Muscle of leg (tissue), 11 donors: ENCODE data around the gene ACLY. TPM values are rescaled to one million over a fixed set of nuclear protein-coding genes. Genes with fewer than 3 reads are reported as not detected.

ENCODE experiments used
- DNase-seq: peaks from one replicate; pipeline ENCODE4 v3.0.0; 2013
- H3K27ac ChIP-seq: one replicate; pipeline ENCODE4 v1.5.1; 2013; ENCODE audit warnings: mild to moderate bottlenecking, low read length, control low read depth
- H3K27me3 ChIP-seq: one replicate; pipeline ENCODE4 v1.6.1; 2013; ENCODE audit warnings: low read length; ENCODE audit not compliant: control insufficient read depth, insufficient read depth
- H3K36me3 ChIP-seq: one replicate; pipeline ENCODE4 v1.6.1; 2013; ENCODE audit warnings: low read length; ENCODE audit not compliant: control insufficient read depth, insufficient read depth
- H3K4me1 ChIP-seq: one replicate; pipeline ENCODE4 v1.6.1; 2013; ENCODE audit warnings: low read length; ENCODE audit not compliant: control insufficient read depth, insufficient read depth
- H3K4me3 ChIP-seq: one replicate; pipeline ENCODE4 v1.5.1; 2013; ENCODE audit warnings: low read length, control low read depth
- H3K9me3 ChIP-seq: replicated peaks from 2 replicates; pipeline ENCODE4 v1.6.1; 2013; ENCODE audit warnings: low read depth, low read length; ENCODE audit not compliant: control insufficient read depth
- WGBS: methylation state at CpG from one replicate; pipeline ENCODE4 v1.1.5; 2013; ENCODE audit warnings: missing lambda C conversion rate; ENCODE audit not compliant: insufficient coverage; 5-methylcytosine and 5-hydroxymethylcytosine counted together
- polyA plus RNA-seq, 8 donors: library from polyadenylated mRNA; unstranded; fragments of 120-200 nt; gene quantifications; one replicate each; pipeline versions ENCODE4 v1.2.1 to v1.2.3, GENCODE V29; 2013; ENCODE audit warnings: inconsistent platforms in 1 of 8, low replicate concordance in 1 of 8; ENCODE audit not compliant: insufficient read length in 8 of 8, insufficient read depth in 1 of 8
- total RNA-seq: library from RNA; stranded (reverse); fragments of 120-200 nt; gene quantifications from one replicate; pipeline ENCODE4 v1.2.4, GENCODE V29; 2013

ACLY gene
- total and polyA plus RNA-seq, 9 donors: 39.6 to 81.6 (median 59.3) TPM

GRCh38 chr17:41901646-41902045 is 17.1 kb downstream of the ACLY start:
- Histone ChIP-seq H3K27ac (no peak overlapping the region), H3K36me3 (peaks cover 82% of the 10 kb centered on the region), H3K4me3 (no peak overlapping the region), H3K9me3 (no peaks in the 10 kb centered on the region), H3K27me3 (no peaks in the 10 kb centered on the region), H3K4me1 (no peaks in the 10 kb centered on the region)
- DNase-seq: no peak
- 94% methylated on average over 5 of the region's 11 CpGs for WGBS

DNA sequence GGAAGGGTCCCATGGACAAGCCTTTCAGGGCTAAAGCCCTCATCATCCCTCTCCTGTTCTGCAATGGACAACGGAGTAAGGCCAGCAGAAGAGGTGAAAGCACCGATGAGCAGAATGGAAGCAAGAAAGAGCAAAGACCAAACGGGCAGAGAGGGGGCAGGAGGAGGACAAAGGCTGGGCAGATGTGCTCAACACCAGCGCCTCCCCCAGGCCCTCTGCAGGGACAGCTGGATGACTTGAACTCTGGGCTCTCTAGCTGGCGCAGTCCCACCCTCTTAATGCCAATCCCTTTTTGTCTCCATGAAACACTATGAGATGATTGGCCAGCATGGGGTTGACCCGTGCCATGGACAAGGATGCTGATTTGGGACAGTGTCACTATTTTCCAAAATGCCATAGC is 22.0 kb downstream of the ACLY start:
- Histone ChIP-seq H3K9me3 (no peaks in the 10 kb centered on the region), H3K36me3 (peaks cover 84% of the 10 kb centered on the region), H3K27me3 (no peaks in the 10 kb centered on the region), H3K27ac (no peak overlapping the region), H3K4me1 (peaks cover 18% of the 10 kb centered on the region), H3K4me3 (no peak overlapping the region)
- WGBS: 76% methylated on average over 4 of the region's 6 CpGs
- no peak for DNase-seq

GRCh38 chr17:41895617-41896016 is 23.1 kb downstream of the ACLY start:
- 15% methylated on average over 4 of the region's 5 CpGs for WGBS

DNA sequence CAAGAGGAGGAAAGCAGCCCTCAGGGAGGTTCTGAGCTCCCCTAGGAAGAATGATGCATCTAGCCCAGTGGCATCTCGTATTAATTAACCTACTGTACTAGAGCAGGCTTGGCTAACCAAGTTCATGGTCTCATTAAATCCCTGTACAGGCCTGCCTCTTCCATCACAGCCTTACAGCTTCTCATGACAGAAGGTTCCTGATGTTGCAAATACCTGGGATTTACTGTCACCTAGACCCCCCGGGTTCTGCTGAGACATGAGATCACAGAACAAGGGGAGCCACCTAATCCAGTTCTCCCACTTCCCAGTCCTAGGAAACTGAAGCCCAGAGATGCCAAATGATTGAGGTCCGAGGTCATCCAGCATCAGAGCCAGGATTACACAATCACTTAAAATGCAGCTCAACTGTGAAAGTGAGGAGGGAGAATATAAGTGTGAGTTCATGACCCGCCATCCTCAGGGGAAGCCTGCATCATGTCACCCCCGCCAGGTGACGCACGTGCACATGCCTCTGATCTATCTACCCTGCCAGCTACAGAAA is 23.9 kb downstream of the ACLY start:
- Histone ChIP-seq H3K36me3 (peaks cover 87% of the 10 kb centered on the region), H3K4me3 (no peak overlapping the region), H3K27me3 (no peaks in the 10 kb centered on the region), H3K9me3 (no peaks in the 10 kb centered on the region), H3K4me1 (peaks cover 18% of the 10 kb centered on the region), H3K27ac (peak overlapping the region; percentile 53)
- 20% methylated on average over 2 of the region's 7 CpGs for WGBS
- peak; percentile 32 for DNase-seq

More at GRCh38 chr17:41895617-41896016, 23.1 kb downstream of the ACLY start:
- peak; percentile 87 for DNase-seq
- Histone ChIP-seq H3K27ac (peak overlapping the region; percentile 53), H3K9me3 (no peaks in the 10 kb centered on the region), H3K4me3 (no peak overlapping the region), H3K4me1 (peaks cover 18% of the 10 kb centered on the region), H3K36me3 (peaks cover 84% of the 10 kb centered on the region), H3K27me3 (no peaks in the 10 kb centered on the region)

DNA sequence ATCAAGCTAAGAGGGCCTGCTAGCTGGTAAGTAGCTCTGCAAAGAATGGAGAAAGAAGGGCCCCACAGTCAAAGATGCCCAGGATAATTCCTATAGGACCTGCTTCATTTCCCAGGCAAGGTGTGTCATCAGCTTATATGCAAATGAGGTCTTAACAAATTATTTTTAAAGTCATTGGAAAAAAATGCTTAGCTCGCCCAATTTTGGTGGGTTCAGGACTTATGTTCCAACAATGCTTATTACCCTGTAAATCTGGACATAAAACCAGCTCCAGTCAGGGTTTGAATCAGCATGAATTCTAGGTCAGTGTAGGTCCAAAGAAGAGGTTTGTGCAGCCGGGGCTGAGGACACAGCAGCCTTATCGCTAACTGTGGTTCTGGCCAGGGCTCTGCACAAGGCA is 25.4 kb downstream of the ACLY start:
- WGBS: 94% methylated on average over 2 of the region's 3 CpGs
- Histone ChIP-seq H3K4me1 (peaks cover 18% of the 10 kb centered on the region), H3K27me3 (no peaks in the 10 kb centered on the region), H3K27ac (no peak overlapping the region), H3K4me3 (no peak overlapping the region), H3K36me3 (peaks cover 87% of the 10 kb centered on the region), H3K9me3 (no peaks in the 10 kb centered on the region)
- DNase-seq: no peak

GRCh38 chr17:41892021-41892376 is 26.8 kb downstream of the ACLY start:
- Histone ChIP-seq H3K9me3 (no peaks in the 10 kb centered on the region), H3K27me3 (no peaks in the 10 kb centered on the region), H3K27ac (no peak overlapping the region), H3K4me1 (peaks cover 18% of the 10 kb centered on the region), H3K4me3 (no peak overlapping the region), H3K36me3 (peaks cover 85% of the 10 kb centered on the region)
- WGBS: 94% methylated on average over 2 of the region's 4 CpGs
- DNase-seq: no peak

DNA sequence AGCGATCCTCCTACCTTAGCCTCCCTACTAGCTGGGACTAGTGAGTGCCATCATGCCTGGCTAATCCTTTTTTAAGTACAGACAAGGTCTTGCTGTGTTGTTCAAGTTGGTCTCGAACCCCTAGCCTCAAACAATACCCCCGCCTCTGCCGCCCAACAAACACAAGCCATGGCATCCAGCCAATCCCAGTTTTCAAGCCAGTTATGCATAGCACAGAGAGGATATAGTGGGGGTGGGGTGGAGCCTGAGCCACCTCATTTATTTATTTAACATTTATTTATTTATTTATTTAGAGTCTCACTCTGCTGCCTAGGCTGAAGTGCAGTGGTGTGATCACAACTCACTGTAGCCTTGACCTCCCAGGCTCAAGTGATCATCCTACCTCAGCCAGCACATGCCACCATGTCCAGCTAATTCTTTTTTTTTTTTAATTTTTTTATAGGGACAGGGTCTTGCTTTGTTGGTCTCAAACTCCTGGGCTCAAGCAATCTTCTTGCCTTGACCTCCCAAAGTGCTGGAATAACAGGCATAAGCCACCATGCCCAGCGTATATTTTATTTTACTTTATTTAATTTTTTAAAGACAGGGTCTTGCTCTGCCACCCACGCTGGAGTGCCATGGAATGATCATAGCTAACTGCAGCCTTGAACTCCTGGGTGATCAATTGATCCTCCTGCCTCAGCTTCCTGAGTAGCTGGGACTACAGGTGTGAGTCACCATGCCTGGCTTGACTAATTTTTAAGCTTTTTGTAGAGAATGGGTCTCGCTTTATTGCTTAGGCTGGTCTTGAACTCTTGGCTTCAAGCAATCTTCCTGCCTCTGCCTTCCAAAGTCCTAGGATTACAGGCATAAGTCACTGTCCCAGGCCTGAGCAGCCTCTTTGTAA is 27.4 kb downstream of the ACLY start:
- DNase-seq: no peak
- Histone ChIP-seq H3K4me1 (peaks cover 17% of the 10 kb centered on the region), H3K4me3 (no peak overlapping the region), H3K9me3 (no peaks in the 10 kb centered on the region), H3K36me3 (peaks cover 84% of the 10 kb centered on the region), H3K27me3 (no peaks in the 10 kb centered on the region), H3K27ac (no peak overlapping the region)
- 89% methylated on average over 3 of the region's 7 CpGs for WGBS

- Histone ChIP-seq H3K9me3 (no peaks in the 10 kb centered on the region), H3K4me1 (no peaks in the 10 kb centered on the region), H3K4me3 (no peak overlapping the region), H3K27ac (no peak overlapping the region), H3K27me3 (no peaks in the 10 kb centered on the region), H3K36me3 (peaks cover 91% of the 10 kb centered on the region)
- no CpG with 5 or more reads among the region's 6 CpGs for WGBS
- DNase-seq: no peak
These were observed 30.3 kb downstream of the ACLY start for GRCh38 chr17:41888332-41888965.

DNA sequence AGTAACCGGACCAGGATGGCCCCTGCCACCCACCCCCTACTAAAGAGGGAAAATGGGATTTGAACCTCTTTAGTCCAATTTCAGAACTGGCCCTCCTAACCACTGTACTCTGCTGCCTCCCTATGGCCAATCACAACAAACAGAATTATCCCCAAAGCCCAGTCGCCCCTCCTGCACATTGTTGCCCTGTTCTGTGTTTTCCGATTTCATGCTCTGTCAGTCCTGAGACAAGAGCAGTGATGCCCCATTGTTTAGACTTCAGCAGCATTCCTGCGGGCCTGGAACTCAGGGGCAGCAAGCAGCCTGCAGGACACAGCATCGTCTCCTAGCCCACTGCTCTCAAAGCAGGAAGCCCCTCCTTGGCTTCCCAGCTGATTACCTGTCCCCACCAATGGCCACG is 33.0 kb downstream of the ACLY start:
- Histone ChIP-seq H3K27ac (no peak overlapping the region), H3K4me1 (no peaks in the 10 kb centered on the region), H3K36me3 (peaks cover 84% of the 10 kb centered on the region), H3K27me3 (no peaks in the 10 kb centered on the region), H3K9me3 (no peaks in the 10 kb centered on the region), H3K4me3 (no peak overlapping the region)
- no peak for DNase-seq
- 84% methylated on average over 5 of the region's 6 CpGs for WGBS

DNA sequence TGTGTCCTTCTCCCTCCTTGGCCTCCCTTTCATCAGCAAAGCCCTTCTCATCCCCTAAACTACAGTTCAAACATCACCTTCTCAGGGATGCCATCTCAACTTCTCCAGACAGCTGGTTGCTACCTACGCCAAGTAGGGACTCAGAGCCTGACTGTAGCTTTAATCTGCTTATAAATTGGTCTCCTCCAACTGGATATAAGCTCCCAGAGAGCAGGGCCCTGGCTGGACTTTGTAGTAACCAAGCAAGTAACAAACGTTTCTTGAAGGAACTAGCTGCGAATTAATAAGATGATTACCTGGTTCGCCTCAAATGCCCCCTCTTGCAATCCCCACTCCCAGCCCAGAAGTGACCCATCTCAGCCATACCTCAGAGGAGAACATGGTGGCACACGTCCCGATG is 36.0 kb downstream of the ACLY start:
- H3K9me3 ChIP-seq: no peaks in the 10 kb centered on the region
- H3K27me3 ChIP-seq: no peaks in the 10 kb centered on the region
- H3K36me3 ChIP-seq: peaks cover 88% of the 10 kb centered on the region
- 94% methylated on average over 4 of the region's 6 CpGs for WGBS
- no peak overlapping the region for H3K27ac ChIP-seq
- no peak overlapping the region for H3K4me3 ChIP-seq
- no peaks in the 10 kb centered on the region for H3K4me1 ChIP-seq
- DNase-seq: no peak
